Measurements from ENCODE around the gene ATRIP. TPM values are rescaled to one million over a fixed set of nuclear protein-coding genes. Genes with fewer than 3 reads are reported as not detected.

The ATRIP gene
- total RNA-seq, 6 experiments from 2014 or later = 7.0 to 10.5 (median 8.2) TPM

DNA sequence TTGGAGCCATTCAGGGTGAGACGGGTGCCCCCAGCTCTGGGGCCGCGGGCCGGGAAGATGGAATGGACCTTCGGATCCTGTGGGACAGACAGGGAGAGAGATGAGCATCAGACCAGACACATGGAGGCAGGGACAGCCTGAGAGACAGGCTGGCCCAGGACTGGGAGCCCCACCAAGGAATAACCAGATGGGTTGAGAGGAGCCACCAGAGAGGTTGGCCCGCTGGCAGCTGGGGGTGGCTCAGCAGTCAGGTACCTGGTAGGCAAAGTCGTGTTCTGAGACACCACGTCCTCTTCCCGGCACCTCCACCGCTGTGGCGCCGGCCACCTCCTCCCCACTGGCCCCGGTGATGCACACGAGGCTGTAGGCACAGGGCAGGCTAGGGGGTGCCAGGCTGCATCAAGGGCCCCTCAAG lies 30.4 kb upstream of the ATRIP start:
- H3K4me3 Mint-ChIP-seq = no peak overlapping the region; the same call in 1 of the 2 replicates
- no peak for DNase-seq
- no peaks in the 10 kb centered on the region for H3K9me3 Mint-ChIP-seq
- TF ChIP-seq, protein P1, sequence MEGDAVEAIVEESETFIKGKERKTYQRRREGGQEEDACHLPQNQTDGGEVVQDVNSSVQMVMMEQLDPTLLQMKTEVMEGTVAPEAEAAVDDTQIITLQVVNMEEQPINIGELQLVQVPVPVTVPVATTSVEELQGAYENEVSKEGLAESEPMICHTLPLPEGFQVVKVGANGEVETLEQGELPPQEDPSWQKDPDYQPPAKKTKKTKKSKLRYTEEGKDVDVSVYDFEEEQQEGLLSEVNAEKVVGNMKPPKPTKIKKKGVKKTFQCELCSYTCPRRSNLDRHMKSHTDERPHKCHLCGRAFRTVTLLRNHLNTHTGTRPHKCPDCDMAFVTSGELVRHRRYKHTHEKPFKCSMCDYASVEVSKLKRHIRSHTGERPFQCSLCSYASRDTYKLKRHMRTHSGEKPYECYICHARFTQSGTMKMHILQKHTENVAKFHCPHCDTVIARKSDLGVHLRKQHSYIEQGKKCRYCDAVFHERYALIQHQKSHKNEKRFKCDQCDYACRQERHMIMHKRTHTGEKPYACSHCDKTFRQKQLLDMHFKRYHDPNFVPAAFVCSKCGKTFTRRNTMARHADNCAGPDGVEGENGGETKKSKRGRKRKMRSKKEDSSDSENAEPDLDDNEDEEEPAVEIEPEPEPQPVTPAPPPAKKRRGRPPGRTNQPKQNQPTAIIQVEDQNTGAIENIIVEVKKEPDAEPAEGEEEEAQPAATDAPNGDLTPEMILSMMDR (IDR thresholded peaks at IDR 0.05) = no peak
- H3K27ac Mint-ChIP-seq = no peak overlapping the region
- H3K4me1 Mint-ChIP-seq (ENCODE audit: low read depth) = no peaks in the 10 kb centered on the region
- H3K27me3 Mint-ChIP-seq (ENCODE audit: insufficient read depth) = peaks cover 7% of the 10 kb centered on the region
- H3K36me3 Mint-ChIP-seq (ENCODE audit: low read depth) = no peaks in the 10 kb centered on the region

DNA sequence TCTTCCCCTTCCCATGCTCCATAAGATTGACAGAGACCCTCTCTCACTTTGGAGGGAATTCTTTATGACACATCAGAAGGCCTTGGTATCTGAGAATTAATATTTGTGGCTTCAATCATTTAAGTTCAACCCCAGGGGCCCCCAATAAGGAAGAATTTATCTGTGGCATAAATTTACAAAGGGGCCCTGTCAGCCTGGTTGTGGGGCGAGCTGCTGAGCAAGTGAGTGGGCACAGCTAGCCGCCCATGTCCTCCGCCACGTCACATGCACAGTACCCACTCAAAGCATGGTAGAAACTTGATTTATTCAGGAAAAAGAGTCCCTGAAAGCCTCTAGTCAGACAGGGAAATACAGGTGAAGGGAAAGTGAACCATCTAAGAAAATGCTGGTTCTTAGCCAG lies 30.0 kb upstream of the ATRIP start:
- H3K9me3 Mint-ChIP-seq = no peaks in the 10 kb centered on the region
- TF ChIP-seq, protein P1 (IDR thresholded peaks at IDR 0.05) = no peak
- no peak for DNase-seq
- peaks cover 8% of the 10 kb centered on the region for H3K27me3 Mint-ChIP-seq (ENCODE audit: insufficient read depth)
- H3K27ac Mint-ChIP-seq = no peak overlapping the region
- no peaks in the 10 kb centered on the region for H3K4me1 Mint-ChIP-seq (ENCODE audit: low read depth)
- H3K4me3 Mint-ChIP-seq = no peak overlapping the region
- no peaks in the 10 kb centered on the region for H3K36me3 Mint-ChIP-seq (ENCODE audit: low read depth)

DNA sequence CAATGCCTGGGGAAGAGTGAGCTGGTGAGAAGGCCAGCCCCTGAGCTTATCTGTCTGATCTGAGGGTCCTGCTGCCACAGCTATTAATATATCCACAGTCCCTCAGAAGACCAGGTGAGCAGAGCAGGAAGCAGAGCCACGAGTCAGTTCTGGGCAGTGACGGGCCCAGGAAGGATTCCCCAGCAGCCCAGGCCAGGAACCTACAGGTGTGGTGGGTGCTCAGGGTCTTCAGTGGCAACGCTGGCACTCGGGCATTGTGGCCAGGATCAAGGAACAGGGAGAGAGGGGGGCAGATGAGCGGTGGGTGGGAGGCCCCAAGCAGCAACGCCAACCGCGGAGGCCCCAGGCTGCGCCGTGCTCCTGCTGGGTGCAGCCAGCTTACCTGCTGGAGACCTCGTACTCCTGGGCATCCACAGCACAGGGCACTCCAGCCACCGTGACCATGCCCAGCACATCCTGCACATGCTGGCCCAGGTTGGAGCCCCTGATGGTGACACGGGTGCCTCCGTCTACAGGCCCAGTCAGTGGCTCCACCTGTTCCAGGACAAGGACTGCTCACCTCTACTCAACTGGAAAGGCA lies 28.9 kb upstream of the ATRIP start:
- TF ChIP-seq, protein P1 (IDR thresholded peaks at IDR 0.05) = no peak
- Mint-ChIP-seq H3K4me3 (no peak overlapping the region), H3K9me3 (no peaks in the 10 kb centered on the region), H3K4me1 (ENCODE audit: low read depth) (no peaks in the 10 kb centered on the region), H3K27me3 (ENCODE audit: insufficient read depth) (peaks cover 8% of the 10 kb centered on the region), H3K27ac (no peak overlapping the region), H3K36me3 (ENCODE audit: low read depth) (no peaks in the 10 kb centered on the region)
- DNase-seq = no peak

DNA sequence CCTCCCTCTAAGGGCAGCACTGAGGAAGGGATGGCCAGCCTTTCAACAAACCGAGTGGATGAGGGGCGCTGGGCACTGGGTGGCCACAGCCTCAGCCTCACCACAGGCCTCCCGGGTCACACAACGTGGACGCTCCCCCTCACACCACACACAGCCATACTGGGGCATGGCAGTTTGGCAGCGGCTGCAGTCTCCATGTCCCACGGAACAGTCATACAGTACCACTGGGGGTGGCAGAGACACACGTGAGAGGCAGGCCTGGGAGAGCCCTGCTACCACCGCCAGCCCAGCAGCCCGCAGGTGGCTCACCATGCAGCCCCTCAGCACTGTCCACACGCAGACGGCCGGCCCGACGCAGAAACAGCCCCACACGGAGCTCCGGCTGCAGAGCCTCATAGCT lies 28.4 kb upstream of the ATRIP start:
- Mint-ChIP-seq H3K27ac (no peak overlapping the region), H3K4me1 (ENCODE audit: low read depth) (no peaks in the 10 kb centered on the region), H3K4me3 (no peak overlapping the region), H3K27me3 (ENCODE audit: insufficient read depth) (peaks cover 8% of the 10 kb centered on the region), H3K36me3 (ENCODE audit: low read depth) (no peaks in the 10 kb centered on the region), H3K9me3 (no peaks in the 10 kb centered on the region)
- no peak for DNase-seq
- TF ChIP-seq, protein P1 (IDR thresholded peaks at IDR 0.05) = no peak

DNA sequence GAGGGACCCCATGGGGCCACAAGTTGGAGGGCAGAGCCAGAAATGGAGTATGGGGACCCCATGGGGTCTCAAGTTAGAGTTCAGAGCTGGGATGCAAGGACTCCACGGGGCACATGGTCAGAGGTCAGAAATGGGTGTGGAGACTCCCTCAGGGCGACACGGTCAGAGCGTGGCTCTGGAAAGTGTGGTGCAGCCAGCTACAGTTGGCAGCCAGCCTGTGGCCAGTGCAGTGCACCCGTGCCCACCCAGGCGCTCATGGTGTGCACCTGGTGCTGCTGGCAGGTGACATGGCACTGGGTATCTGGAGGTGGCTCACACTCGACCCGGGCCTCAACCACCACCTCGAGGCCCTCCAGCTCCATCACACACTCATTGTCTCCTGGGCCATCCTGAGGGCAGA lies 27.9 kb upstream of the ATRIP start:
- H3K4me1 Mint-ChIP-seq (ENCODE audit: low read depth) = no peaks in the 10 kb centered on the region
- H3K36me3 Mint-ChIP-seq (ENCODE audit: low read depth) = no peaks in the 10 kb centered on the region
- TF ChIP-seq, protein P1 (IDR thresholded peaks at IDR 0.05) = no peak
- no peak for DNase-seq
- H3K9me3 Mint-ChIP-seq = no peaks in the 10 kb centered on the region
- H3K27ac Mint-ChIP-seq = no peak overlapping the region
- H3K27me3 Mint-ChIP-seq (ENCODE audit: insufficient read depth) = peaks cover 8% of the 10 kb centered on the region
- no peak overlapping the region for H3K4me3 Mint-ChIP-seq

DNA sequence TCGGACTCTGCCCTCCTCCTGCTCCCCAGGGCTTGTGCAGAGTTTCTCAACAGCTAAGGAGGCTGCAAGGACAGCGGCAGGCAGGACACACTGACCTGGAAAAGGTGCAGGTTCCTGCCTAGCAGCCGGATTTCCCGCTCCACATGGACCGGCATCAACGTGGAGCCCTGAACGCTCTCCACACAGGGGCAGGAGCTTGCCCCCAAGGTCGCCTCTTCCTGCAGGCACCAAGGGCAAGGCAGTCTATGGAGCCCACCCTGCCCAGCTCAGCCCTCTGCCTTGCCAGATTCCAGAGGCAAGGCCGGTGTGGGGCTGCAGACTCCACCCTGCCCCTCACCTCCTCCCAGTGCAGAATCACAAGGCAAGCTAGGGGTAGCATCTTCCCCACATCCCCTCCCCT lies 27.4 kb upstream of the ATRIP start:
- H3K36me3 Mint-ChIP-seq (ENCODE audit: low read depth) = no peaks in the 10 kb centered on the region
- no peak overlapping the region for H3K27ac Mint-ChIP-seq
- no peaks in the 10 kb centered on the region for H3K9me3 Mint-ChIP-seq
- peaks cover 8% of the 10 kb centered on the region for H3K27me3 Mint-ChIP-seq (ENCODE audit: insufficient read depth)
- no peak for DNase-seq
- no peak overlapping the region for H3K4me3 Mint-ChIP-seq
- H3K4me1 Mint-ChIP-seq (ENCODE audit: low read depth) = no peaks in the 10 kb centered on the region
- TF ChIP-seq, protein P1 (IDR thresholded peaks at IDR 0.05) = no peak

Data from HFFc6 (cell line).